HG02623 (cell line): ENCODE measurements around the gene FRMD5.

Experiments
- ATAC-seq: cut with Tn5 transposase; IDR thresholded peaks from one replicate; pipeline ENCODE4 v1.9.1; 2021; ENCODE audit warnings: moderate library complexity; ENCODE audit not compliant: unreplicated experiment

The FRMD5 gene

GRCh38 chr15:44097552-44097951 is 97.5 kb downstream of the FRMD5 start:
- no peak for ATAC-seq

- ATAC-seq = no peak
Measured at GRCh38 chr15:44096596-44096995, 98.5 kb downstream of the FRMD5 start.

GRCh38 chr15:44094781-44095180 is 100.3 kb downstream of the FRMD5 start:
- ATAC-seq = no peak

- no peak for ATAC-seq
Measured at GRCh38 chr15:44093836-44094235, 101.2 kb downstream of the FRMD5 start.

GRCh38 chr15:44092221-44092620 is 102.8 kb downstream of the FRMD5 start:
- ATAC-seq = no peak

GRCh38 chr15:44087578-44088465 is 107.2 kb downstream of the FRMD5 start:
- ATAC-seq = no peak

GRCh38 chr15:44084770-44085169 is 110.3 kb downstream of the FRMD5 start:
- no peak for ATAC-seq

- no peak for ATAC-seq
Measured at GRCh38 chr15:44084171-44084570, 110.9 kb downstream of the FRMD5 start.

GRCh38 chr15:44082558-44083157 is 112.4 kb downstream of the FRMD5 start:
- no peak for ATAC-seq

GRCh38 chr15:44081026-44082013 is 113.8 kb downstream of the FRMD5 start:
- ATAC-seq = no peak

GRCh38 chr15:44075535-44075934 is 119.5 kb downstream of the FRMD5 start:
- ATAC-seq = no peak

GRCh38 chr15:44069489-44069888 is 125.6 kb downstream of the FRMD5 start:
- no peak for ATAC-seq

- ATAC-seq = no peak
Measured at GRCh38 chr15:44068347-44068746, 126.7 kb downstream of the FRMD5 start.

GRCh38 chr15:44066211-44066827 is 128.8 kb downstream of the FRMD5 start:
- no peak for ATAC-seq

GRCh38 chr15:44064706-44065105 is 130.4 kb downstream of the FRMD5 start:
- ATAC-seq = no peak

- no peak for ATAC-seq
Measured at GRCh38 chr15:44058126-44058525, 136.9 kb downstream of the FRMD5 start.

- no peak for ATAC-seq
Measured at GRCh38 chr15:44045661-44046060, 149.4 kb downstream of the FRMD5 start.

GRCh38 chr15:44045217-44045616 is 149.9 kb downstream of the FRMD5 start:
- ATAC-seq = no peak

- no peak for ATAC-seq
Measured at GRCh38 chr15:44038755-44039191, 156.3 kb downstream of the FRMD5 start.

- ATAC-seq = no peak
Measured at GRCh38 chr15:44035781-44036699, 159.0 kb downstream of the FRMD5 start.
